AG10803 (cell line): ENCODE data around the gene NR1H4.
A peak's percentile ranks its signal among the peaks of the same experiment; 100 is the strongest.

Experiments used
- DNase-seq: peaks from one replicate; pipeline ENCODE4 v3.0.0; 2010; ENCODE audit warnings: low read depth
- H3K4me3 ChIP-seq: 2 replicates; pipeline ENCODE4 v1.5.1; 2011; ENCODE audit warnings: mild to moderate bottlenecking, low read length, control low read depth
- CTCF ChIP-seq: conservative IDR thresholded peaks from 2 replicates; pipeline ENCODE4 v1.5.1; 2011; ENCODE audit warnings: mild to moderate bottlenecking, low read length, control low read depth, inconsistent platforms

The NR1H4 gene

DNA sequence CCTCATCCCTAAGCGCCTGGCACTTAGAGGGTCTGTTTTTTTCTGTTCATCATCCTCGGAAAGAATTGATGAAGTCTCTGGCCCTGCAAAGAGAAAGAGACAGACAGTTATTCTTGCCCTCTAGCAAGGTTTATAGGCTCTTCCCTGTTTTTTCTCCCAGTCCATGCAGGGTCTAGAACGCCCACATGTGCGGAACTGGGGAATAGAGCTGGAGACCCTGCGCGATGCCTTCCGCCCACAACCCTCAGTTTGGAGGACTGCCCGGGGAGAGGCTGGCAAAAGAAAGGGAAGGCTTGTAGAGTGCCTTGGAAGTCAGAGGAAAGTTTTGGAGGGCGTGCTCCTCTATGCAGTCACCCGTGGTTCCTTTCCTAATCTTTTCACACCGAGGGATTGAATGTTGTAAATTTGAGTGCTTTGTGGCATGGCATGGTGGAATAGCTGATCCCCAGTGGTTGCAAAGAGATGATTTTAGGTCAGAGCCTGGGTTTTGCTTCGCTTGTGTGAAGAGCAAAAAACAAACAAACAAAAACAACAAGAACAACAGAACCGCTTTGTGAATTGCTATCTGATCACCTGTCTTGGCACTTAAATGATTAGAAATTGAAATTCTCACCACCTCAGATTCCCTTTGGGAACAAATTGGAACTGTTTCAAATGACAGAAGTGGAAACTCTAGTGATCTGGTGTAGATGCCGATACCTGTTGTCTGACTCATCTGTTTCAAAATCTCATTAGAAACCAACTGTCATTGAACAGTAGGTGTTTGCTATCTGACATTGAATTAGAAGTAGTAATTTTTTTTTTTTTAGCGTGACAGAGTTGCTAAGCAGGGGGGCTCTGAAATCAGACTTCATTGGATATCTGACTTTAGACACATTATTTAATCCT lies 100.8 kb downstream of the NR1H4 start:
- no peak for TF ChIP-seq CTCF
- peak overlapping the region; percentile 89 for H3K4me3 ChIP-seq
- DNase-seq, result no peak

DNA sequence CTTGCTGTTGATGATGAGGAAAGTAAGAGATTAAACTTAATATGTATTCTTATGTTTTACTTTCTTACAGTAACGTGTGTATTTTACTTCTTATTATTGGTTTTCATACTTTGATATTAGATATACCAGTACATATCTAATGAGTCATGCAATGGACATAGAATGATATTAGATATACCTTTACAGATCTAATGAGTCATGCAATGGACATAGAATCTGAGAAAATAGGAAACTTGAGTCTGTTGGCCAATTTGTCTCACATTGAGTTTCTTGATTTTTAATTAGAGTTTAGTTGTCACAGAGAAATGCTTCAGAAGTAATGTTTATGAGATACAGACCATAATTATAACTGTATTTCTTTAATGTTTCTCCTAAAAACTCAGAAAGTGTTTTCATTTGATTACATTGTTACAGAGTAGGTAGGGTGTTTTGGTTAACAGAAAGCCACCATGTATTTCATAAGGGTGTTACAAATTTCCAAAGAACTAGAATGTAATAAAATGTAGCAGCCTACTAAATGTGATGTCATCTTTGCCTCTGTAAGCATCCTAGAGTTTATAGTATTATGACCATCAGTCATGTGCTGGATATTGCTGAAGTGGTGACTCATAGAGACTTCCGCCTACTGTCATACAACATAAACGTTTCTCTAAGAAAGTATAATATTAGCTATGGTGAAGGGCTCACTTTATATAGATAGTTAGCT lies 102.8 kb downstream of the NR1H4 start:
- TF ChIP-seq CTCF, result no peak
- DNase-seq, result peak; percentile 75

GRCh38 chr12:100578923-100579322 lies 105.3 kb downstream of the NR1H4 start:
- DNase-seq, result no peak
- TF ChIP-seq CTCF, result no peak
- H3K4me3 ChIP-seq, result no peak overlapping the region

More for the DNA sequence above, 102.8 kb downstream of the NR1H4 start:
- H3K4me3 ChIP-seq, result no peak overlapping the region

GRCh38 chr12:100579844-100580243 lies 106.2 kb downstream of the NR1H4 start:
- DNase-seq, result peak; percentile 2
- TF ChIP-seq CTCF, result no peak
- no peak overlapping the region for H3K4me3 ChIP-seq

DNA sequence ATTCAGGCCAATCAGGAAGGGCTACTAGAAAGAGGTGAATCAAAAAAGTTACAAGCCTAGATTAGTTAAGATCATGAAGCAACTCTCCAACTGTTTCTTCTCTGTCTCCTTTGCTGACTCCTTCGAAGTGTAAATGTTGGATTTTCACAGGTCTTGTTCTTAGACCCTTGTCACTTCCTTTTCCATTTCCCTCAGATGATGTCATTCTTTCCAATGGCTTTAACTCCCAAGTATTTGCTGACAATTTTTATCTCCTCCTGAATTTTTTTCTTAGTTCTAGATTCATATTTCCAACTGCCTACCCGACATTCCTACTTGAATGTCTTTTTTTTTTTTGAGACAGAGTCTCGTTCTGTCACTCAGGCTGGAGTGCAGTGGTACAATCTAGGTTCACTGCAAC lies 110.6 kb downstream of the NR1H4 start:
- no peak for TF ChIP-seq CTCF
- no peak for DNase-seq
- no peak overlapping the region for H3K4me3 ChIP-seq

DNA sequence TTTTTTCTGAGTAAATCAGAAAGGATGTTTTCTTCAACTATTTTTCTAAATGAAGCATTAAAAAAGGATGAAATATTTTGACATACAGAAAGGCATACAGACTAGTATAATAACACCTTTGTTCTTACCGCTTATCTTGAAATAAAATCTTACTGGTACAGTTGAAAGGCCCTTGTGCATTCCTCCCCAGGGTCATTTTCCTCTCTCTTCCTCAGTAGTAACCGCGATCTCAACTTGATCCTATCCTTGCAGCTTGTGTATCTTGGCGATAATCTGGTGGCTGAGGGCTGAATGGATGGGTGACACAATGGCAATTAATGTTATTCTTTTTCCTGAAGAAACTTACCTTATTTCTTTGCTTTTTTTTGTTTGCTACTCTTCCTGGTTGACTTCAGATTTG lies 118.3 kb downstream of the NR1H4 start:
- no peak for TF ChIP-seq CTCF
- H3K4me3 ChIP-seq, result no peak overlapping the region
- DNase-seq, result no peak
